Keratinocyte (primary cell): ENCODE measurements around the gene AK8.

Source experiments
- CTCF ChIP-seq, 3 experiments: IDR thresholded peaks in 1 of 3; conservative IDR thresholded peaks in 1 of 3; optimal IDR thresholded peaks in 1 of 3; 2 replicates in 2 of 3; 3 replicates in 1 of 3; pipeline versions ENCODE3 to v1.5.1; 2011; ENCODE audit warnings: low read length in 3 of 3, mild to moderate bottlenecking in 3 of 3, moderate library complexity in 2 of 3, control low read depth in 1 of 3, inconsistent platforms in 1 of 3; ENCODE audit not compliant: insufficient read depth in 2 of 3; ENCODE audit errors: extremely low read depth in 1 of 3
- EZH2 ChIP-seq: IDR thresholded peaks from one replicate; pipeline ENCODE4 v1.6.1; 2012; ENCODE audit warnings: inconsistent platforms, mild to moderate bottlenecking, low read length, moderate library complexity

GRCh38 chr9:132792547-132792946 is 85.5 kb downstream of the AK8 start:
- TF ChIP-seq CTCF (optimal IDR thresholded peaks at IDR 0.05 in 1 of 3, IDR thresholded peaks at IDR 0.05 in 1 of 3, conservative IDR thresholded peaks at IDR 0.05 in 1 of 3; ENCODE audit: extremely low read depth in 1 of 3, insufficient read depth in 2 of 3, low read length in 3 of 3): no peak
- no peak for TF ChIP-seq EZH2
